HG02973 (cell line): ENCODE data around the gene PTRH2.

Source experiments
- ATAC-seq: cut with Tn5 transposase; IDR thresholded peaks from one replicate; pipeline ENCODE4 v1.9.1; 2021; ENCODE audit warnings: moderate library complexity; ENCODE audit not compliant: unreplicated experiment

Gene PTRH2

DNA sequence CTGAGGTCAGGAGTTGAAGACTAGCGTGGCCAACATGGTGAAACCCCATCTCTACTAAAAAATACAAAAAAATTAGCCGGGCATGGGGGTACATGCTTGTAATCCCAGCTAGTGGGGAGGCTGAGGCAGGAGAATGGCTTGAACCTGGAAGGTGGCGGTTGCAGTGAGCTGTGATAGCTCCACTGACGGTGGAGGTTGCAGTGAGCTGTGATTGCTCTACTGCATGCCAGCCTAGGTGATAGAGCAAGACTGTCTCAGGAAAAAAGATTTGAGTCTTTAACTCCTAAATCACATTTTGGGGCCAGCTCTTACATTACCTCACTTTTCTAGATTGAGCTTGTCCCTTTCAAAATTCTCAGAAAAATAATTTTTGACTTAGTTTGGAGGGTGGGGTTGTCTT is 15.4 kb upstream of the PTRH2 start:
- ATAC-seq = no peak

DNA sequence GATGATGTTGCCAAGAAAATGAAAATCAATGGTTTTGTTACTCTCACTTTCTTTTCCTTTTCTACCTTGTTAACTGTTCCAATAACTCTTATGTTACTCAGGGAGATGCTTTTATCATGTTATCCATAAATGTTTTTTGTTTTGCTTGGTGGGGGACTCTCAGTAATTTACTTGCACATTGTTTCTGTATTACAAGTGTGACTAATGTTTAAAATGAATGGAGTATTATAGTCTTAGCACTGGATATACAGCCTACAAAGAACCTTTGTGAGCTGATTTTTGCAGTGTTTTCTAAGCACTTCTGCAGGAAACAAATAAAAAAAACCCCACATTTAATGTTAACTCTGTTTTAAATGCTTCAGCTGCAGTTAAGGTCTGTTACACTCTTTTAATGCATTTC is 12.3 kb upstream of the PTRH2 start:
- ATAC-seq = no peak

DNA sequence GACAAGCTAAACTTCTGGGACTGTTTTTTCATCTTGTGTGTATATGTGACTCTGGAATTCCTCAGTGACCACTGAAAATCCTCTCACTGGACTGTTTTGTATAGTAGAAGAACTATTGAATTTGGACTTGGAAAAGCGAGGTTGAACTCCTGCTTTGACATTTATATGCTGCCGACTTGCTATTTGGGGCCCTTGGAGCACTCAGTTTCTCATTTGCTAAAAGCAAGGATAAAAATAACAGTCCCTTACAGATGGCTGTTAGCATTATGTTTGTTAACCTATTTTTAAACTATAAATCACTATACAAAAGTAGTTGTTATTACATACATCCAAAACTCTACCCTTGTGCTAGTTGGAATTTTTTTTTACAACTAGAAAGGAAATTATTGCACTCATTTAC is 9.2 kb upstream of the PTRH2 start:
- ATAC-seq = no peak

DNA sequence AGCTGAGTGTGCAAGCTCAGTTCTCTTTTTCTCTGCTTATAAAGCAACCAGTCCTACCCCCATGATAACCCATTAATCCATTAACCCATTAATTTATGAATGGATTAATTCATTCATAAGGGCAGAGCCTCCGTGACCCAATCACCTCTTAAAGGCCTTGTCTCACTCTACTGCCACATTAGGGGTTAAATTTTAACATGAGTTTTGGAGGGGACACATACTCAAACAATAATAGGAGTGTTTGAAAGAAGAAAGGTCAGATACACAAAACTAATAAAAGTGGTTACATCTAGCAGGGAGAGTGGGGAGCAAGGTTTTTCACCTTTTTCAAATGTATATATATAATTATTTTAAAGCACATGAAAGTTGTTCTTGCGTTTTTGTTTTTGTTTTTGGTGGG is 7.0 kb upstream of the PTRH2 start:
- no peak for ATAC-seq

DNA sequence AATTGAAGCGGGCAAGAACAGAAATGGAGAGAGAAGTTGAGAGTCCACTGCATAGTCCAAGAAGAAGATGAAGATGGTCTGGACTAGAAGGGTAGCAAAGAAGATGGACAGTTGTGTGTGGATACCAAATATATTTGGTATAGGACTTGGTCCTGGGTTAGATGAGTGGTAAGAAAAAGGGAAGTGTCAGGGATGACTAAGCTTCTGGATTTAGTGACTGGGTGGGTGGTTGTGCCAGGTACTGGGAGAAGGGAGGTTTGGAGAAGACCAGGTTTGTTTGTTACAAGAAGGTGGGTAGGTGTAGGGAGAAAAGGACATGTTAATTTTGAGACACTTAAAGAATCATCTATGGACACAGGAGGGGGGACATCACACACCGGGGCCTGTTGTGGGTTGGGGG is 5.6 kb upstream of the PTRH2 start:
- ATAC-seq = no peak

DNA sequence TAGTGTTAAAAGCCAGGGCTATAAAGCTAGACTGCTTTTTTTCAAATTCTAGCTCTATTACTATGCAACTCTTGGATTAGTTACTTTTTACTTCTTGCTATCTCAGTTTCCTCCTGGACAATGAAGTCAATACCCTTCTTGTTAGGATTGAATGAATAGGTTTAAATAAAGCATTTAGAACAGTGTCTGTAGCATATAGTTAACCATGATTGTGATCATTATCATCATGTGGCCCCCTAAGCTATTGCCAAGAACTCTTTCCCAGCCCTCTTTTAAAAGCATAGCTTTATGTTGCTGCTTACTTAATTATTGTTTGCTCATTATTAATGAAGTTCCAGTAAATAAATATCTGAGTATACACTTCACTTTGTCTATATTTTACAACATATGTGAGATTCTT is 4.7 kb upstream of the PTRH2 start:
- ATAC-seq = no peak

DNA sequence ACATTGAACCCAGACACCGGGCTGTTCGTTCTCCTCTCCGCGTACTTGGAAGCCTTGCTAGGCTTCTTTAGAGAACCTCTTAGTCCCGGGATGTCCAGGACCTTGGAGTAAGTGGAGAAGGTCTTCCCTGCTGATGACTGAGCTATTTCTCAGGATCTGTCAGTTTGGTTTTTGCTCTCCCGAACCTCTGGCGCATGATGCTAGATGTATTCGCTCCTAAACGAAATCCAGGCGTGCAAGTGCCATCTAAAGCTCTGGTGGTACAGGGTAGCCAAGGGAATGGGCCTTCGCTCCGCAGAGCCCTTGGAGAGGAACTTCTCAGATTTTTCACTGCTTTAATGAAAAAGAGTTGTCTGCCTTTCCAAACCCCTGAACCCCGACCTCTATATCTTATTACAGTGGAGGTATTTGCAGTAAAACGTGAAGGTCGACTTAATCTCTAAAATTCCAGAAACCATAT is 771 bp upstream of the PTRH2 start:
- no peak for ATAC-seq

DNA sequence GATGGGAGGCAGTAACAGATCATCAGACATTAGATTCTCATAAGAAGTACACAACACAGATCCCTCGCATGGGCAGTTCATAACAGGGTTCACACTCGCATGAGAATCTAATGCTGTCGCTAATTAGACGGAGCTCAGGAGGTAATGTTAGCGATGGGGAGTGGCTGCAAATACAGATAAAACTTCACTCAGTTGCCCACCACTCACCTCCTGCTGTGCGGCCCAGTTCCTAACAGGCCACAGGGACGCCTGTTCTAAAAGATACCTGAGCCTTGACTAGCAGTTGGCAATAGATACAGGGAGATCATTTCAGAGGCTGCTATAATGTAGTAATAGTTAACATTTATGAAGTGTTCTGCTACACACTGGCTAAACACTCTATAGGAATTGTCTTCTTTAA is 4.9 kb downstream of the PTRH2 start:
- ATAC-seq = no peak

DNA sequence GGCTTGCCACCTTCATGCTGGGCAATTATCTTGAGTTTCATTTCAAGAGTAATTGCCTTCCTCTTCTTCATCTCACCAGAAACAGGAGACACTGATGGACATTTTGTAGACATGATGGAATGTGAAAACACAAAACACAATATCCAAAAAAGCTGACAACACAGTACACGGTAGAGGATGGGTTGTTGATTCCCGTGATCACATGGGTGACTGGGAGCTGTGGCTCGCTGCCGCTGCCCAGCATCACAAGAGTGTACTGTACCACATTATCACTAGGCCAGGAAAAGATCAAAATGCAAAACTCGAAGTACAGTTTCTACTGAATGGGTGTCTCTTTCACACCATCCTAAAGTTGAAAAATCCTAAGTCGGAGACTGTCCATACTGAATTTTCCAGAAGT is 7.4 kb downstream of the PTRH2 start:
- no peak for ATAC-seq

DNA sequence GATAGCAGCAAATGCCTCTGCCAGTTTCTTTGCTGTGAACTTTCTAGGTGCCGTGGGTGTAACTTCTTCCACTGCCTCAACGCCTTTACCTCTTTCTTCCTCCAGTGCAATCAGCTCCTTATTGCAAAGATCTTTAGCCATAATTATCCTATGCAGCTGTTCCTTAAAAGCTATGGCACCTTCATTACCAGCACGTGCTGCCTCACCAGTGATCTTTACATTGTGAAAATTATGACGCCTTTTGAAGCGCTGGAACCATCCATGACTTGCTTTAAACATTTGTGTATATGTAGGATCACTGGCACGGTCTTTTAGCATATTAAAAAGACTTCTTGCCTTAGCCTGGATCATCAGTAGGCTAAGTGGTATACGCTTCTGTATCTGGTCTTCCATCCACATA is 8.0 kb downstream of the PTRH2 start:
- no peak for ATAC-seq

DNA sequence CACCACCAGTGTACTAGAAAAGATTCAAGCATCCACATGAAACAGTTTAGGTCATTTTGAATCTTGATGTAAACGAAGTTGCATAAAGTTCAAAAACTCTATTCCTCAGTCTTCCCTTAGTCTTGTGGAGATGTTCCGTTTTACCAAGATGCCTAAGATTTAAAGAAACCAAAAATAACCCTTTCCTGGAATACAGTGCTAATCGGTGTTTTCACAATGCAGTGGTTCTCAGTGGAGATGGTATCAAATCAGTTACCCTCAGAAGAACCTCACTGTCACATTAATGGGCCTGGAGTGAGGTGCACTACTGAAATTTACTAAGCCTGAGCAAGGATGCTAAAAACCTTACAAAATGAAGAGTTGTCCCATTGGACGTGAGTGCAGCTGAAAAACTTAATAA is 9.1 kb downstream of the PTRH2 start:
- no peak for ATAC-seq

DNA sequence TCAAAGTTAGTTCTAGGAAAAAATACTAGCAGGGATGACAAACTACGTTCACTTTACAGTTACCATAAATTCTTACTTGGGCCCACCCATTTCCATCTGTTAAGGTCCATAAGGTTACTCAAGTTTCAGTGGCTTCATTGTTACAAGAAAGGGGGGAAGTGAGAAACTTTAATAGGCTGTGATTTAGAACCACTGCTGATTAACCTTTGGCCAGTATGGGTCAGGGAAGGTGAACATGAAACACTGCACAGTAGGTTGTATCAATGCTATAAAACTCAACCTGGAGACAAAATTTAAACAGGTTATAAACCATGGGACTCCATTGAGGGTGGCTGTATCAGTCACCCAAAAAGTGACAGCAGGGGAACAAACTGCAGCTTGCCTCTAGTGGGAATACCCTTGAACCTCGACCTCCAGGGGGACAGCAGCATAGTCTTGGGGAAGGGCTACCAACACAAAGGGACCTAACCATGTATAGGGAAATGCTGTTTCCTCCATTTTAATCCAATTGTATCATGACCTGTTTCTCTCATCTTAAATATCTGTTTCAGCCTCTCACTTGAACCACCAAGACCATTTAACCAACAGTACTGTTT is 10.4 kb downstream of the PTRH2 start:
- ATAC-seq = no peak

DNA sequence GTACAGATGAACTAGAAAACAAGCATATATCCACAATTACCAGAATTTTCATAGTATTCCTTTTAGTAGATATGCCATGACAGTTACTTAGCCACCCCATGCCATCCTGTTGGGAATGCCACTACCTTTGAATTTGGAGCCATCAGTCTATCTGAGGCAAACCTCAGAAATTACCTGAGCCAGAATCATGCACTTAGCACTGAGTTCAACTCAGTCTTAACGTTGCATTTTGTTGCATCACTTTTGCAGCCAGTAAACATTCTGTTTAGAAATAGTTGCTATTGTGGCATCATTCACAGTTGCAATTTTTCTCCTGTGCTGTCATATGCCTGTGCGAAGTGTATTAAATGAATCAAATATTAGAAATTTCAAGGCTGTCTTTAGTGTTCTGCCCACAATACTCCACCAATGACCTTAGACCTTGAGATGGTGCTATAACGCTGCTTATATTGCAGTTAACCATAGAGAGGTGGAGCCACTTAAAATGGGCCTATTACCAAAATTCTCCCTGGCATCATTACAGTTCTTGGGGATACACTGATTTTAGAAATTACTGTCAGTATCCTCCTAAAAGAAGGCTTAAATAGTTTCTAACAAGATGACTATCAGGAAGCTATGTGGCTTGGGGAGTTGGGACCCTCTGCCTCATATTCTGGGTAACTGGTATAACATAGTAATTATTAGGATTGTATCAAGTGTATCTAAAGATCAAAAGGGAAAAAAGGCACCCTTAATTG is 11.1 kb downstream of the PTRH2 start:
- no peak for ATAC-seq

DNA sequence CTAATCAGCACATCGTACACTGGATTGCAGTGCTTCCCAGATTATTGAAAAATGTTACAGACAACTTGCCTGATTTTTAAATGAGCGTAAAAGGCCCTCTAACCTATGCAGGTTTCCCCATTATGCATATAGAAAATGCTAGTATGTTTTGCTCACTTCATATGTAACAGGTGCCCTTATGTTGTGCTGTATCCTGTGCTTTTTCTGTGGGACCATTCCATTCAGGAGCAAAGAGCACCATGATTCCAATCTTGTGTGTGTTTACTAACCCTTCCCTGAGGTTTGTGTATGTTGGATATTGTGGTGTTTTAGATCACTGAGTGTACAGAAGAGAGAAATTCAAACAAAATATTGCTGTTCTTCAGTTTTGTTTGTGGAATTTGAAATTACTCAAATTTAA is 12.9 kb downstream of the PTRH2 start:
- ATAC-seq = no peak

DNA sequence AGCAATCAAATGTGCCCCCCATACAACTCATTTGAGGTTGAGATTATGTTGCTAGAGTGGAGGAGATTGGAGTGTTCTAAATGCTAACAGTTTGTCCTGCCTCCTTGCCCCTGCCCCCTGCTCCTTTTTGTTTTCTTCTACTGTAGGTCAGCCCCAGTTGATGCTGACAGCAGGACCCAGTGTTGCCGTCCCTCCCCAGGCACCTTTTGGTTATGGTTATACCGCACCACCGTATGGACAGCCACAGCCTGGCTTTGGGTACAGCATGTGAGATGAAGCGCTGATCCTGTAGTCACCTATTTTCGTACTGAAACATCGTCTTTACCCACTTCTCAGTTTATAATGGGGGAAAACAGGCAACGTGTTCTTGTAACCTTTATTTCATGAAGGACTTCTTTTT is 13.6 kb downstream of the PTRH2 start:
- ATAC-seq = no peak

DNA sequence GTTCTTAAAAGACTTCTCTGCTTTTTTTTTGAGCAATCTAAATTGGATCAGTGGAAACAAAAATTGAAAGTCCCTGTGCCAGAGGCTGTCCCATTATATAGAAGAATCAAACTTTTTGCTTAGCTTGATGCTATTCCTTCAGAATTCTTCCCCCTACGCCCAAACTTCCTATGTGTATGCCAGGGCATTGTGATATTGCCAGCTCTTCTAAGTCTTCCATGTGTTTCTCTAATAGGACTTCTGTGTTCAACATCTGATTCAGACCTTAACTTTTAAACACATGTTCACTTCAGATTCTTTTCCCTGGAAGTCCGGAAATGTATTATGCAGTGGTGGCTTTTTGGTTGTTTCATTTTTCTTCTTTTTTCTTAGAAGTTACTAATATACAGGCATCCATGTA is 18.7 kb downstream of the PTRH2 start:
- no peak for ATAC-seq

DNA sequence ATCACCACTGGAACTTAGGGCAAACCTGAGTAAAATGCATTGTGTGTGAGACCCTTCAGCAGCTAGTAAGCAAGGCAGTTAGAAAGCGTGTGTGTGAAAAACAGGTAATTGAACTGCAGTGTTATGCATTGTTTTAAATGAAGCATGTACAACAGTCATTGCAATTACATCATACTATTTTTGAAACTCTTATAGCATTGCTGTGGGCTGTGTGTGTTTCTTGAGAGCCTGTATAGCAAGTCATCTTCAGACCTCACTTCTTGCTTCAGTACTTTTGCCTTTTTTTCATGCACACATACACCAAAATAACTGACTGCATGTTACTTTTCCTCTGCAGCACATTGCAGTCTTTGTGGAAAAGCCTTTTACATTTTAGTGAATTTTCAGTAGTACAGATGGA is 19.2 kb downstream of the PTRH2 start:
- ATAC-seq = no peak

DNA sequence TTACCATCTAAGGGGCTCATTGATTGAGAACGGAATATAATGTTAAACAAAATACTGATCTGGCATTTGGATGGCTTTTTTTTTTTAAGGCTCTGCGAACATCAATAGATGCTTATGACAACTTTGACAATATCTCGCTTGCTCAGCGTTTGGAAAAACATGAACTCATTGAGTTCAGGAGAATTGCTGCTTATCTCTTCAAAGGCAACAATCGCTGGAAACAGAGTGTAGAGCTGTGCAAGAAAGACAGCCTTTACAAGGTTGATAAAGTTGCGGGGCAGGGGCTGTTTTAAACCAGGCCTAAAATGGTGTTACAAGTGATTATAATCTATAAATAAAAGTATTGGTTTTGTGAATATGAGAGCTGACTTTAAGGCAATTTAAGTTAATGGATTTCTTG is 22.3 kb downstream of the PTRH2 start:
- no peak for ATAC-seq

DNA sequence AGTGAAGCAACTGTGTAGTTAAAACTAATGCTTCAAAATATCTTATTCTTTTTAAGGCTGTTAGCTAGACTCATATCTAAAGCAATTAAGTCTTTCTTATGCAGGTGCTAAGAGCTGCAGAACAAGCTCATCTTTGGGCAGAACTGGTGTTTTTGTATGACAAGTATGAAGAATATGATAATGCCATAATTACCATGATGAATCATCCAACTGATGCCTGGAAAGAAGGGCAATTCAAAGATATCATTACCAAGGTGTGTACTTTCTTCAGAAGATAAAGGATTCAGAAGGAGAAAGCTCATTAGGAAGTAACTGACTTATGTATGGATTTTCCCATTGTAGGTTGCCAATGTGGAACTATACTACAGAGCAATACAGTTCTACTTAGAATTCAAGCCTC is 23.9 kb downstream of the PTRH2 start:
- no peak for ATAC-seq

DNA sequence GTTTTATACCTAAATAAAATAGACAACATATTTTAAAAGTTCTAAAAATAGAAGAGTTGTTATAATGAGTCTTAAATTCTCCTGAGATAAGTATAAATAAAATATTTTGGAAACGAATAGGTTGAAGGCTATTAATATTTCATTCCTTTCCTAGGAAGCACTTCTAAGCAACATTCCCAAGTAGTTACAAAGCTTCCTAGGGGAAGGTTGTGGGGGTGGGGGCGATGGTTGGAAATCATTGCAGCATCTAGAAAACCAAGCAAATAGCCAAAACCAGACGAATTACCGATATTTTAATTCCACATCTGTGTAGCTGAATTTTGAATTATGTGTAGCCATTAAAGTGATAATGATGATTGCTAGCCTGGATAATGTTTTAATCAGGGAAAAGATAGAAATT is 26.9 kb downstream of the PTRH2 start:
- no peak for ATAC-seq

DNA sequence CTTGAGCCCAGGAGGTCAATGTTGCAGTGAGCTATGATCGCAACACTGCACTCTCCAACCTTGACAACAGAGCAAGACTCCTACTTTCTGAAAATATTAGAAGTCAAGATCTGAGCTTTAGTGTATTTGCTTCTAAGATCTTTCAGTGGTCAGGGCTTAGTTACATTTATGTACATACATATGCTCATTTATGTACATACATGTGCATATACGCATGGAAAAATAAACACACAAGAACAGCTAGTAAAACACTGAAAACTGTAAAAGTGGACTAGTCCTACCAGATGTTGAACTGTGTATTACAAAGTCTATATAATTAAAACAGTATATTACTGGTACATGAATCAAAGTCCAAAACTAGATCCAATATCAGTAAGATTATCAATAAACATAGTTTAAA is 28.3 kb downstream of the PTRH2 start:
- no peak for ATAC-seq

DNA sequence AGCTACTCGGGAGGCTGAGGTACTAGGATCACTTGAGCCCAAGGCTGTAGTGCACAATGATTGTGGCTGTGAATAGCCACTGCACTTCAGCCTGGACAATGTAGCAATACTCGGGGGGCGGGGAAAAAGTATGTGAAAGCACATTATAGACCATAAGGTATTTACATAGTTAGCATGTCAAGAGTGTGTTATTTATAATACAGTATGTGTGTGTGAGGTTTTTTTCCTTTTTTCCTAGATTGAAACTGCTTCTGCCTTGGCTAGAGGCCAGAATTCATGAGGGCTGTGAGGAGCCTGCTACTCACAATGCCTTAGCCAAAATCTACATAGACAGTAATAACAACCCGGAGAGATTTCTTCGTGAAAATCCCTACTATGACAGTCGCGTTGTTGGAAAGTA is 30.5 kb downstream of the PTRH2 start:
- no peak for ATAC-seq

DNA sequence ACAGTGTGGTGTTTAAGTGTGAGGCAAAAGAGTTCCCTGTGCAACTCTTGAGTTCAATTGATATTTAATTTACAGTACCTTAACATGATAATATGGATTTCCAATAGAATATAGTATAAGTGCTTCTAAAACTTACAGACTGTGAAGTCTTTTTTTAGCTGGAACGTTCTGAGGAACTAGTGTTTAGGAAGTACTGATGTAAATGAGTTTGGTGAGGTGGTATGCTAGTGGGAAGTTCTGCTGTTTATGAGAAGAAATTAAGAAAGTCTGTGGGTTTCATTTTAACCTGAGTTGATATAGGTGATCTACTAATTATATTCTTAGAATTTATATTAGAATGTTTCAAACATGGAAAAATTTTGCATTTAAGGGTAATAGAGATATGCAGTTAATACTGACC is 32.0 kb downstream of the PTRH2 start:
- ATAC-seq = no peak
